GM21529 (cell line): ENCODE results near the gene GRAPL.
"Not testable (repeated sequence)": the region's sequence is repeated elsewhere in the genome, so short reads cannot be mapped to it uniquely, and the experiment has no call there.

Source experiments
- ATAC-seq: cut with Tn5 transposase; IDR thresholded peaks from one replicate; pipeline ENCODE4 v1.9.1; 2021; ENCODE audit not compliant: unreplicated experiment

GRAPL gene

GRCh38 chr17:19127148-19127980 is at the start of gene GRAPL:
Gene GRAPL (plus strand): TSS chr17:19127589. CDS start chr17:19127620, 31 bp downstream.
- ATAC-seq: peak; percentile 36

DNA sequence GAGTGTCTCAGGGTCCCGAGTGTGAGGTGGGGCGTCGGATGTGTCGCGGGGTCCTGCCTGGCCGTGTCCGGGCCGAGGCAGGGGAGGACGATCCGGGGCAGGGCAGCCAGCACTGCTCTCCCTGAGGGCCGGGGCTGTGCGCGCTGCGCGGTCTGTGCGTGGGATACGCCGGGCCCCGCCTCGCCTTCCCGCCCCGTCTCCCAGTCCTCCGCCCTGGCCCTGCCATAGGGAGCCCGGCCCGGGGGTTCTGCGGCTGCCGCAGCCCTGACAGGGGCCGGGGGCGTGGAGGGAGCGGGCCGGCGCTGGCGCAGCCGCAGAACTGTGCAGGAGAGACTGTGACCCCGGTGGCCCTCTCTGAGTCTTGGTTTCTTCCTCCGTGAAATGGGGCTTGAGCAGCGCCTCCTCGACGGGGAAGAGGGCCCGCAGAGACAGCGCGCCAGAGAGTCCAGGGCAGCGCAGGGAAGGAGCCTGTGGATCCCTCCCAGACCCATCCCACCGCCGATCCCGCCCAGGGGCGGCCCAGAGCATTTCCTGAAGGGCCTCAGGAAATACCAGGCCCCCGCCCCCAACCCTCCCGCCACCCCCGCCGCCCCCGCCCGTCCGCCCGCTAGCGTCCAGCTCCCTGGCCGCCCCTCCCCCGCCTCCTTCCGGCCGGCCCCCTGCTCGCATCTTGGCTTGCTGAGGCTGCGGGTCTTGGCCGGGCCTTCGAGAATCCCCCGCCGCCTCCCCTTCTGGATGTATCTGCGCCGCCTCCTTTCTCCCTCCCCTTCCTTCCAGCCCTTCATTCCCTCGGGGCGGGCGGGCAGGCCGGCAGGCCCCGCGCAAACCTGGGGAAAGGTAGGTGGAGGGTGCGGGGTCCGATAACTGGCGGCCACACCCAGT is 38.3 kb upstream of the GRAPL start:
- ATAC-seq: not testable (repeated sequence)

DNA sequence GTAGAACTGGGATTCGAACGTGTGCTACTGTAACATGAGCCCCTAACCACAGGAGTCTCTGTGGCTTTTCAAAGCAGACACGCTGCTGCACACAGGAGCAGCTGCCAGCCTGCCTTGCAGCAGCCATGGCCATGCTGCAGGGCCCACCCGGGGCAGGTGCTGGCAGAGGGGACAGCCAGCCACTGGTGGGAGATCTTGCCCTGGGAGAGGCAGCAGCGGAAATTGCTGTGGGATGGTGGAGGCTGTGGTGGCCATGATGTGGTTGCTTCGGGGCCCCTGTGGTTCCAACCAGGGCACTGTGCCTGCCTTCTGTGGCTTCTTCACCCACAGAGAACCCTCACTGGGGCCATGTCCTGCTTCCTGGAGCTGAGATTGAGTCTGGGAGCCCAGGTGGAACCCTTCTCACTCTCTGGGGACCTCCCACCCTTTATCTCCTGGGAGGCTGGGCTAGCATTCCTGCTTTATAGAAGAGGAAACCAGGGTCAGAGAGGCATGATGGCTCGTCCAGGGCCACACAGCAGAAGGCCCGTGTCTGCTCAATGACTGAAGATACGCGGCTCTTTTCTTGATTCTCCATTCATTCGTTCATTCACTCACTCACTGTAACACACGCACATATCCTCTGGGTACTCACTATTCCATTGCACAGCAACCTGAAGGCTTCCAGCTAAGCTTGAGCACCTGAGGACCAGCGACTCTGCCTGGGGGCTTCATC is 37.2 kb upstream of the GRAPL start:
- peak; percentile 50 for ATAC-seq

DNA sequence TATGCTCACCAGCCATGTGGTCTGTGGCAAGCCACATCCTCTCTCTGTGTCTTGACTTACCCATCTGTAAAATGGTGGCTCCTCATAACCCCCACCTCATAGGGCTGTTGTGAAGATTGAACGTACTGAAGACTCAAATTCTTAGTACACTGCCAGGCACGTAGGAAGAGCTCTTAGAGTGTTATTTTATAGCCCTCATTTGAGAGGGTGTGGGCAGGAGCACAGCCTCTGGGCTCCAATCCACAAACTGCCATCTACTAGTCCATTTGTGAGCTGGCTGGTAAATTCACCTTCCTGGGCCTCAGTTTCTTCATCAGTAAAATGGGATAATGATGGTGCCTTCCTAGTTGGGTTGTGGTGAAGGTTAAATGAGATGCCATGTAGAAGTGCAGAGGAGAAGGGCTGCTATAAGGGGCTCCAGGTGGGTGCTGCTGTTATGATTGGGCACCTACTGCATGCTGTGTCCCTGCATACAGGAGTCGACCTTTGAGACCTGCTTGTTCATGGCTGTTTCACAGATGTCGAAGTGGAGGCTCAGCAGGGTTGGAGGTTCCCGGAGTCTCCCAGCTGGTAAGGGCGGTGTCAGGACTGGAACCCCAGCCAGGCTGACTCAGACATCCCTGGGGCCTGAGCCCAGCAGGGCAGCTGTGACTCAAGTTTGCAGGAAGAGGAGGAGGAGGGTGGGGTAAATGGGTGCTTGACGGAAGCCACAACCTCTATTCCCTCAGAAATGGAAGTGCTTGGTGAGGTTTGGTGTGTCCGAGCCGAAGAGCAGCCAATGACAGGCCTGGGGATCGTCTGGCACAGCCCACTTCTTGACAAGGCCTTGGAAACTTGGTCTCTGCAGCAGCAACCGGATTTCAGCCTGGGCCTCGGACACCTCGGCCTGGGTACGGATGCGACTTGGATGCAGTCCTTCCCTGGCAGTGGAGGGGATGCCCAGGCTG is 34.4 kb upstream of the GRAPL start:
- ATAC-seq: not testable (repeated sequence)

DNA sequence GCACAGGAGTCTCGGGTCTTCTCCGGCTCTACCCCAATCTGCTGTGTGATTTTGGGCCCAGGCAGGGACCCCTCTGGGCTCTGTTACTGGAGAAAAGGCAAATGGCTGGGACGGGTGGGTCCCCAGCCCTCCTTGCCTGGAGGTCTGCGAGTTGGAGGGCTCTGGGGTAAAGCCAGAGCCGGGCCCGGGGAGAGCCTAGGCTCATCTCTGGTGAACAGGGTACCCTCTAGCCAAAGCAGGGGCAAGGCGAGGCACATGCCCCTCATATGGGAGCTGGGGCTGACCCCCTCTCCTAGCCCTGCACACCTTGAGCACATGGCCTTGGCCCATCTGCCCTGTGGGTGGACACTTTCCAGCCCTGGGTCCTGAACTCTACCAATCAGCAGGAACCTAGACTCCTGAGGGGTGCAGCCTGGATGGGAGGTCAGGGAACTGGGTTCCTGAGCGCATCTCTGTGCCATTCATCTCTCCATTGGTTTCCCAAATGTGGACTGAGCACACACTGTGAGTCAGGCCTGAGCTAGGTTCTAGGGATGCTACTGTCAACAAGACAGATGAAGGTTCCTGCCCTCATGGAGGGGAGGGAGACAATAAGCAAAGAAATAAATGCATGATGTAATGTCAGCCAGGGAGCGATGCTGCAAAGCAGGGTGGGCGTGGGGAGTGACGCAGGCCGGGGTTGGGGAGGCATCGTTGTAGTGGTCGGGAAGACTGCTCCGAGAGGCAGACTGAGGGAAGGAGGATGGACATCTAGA is 33.5 kb upstream of the GRAPL start:
- not testable (repeated sequence) for ATAC-seq

GRCh38 chr17:19108517-19108916 is 18.9 kb upstream of the GRAPL start:
- ATAC-seq: not testable (repeated sequence)

DNA sequence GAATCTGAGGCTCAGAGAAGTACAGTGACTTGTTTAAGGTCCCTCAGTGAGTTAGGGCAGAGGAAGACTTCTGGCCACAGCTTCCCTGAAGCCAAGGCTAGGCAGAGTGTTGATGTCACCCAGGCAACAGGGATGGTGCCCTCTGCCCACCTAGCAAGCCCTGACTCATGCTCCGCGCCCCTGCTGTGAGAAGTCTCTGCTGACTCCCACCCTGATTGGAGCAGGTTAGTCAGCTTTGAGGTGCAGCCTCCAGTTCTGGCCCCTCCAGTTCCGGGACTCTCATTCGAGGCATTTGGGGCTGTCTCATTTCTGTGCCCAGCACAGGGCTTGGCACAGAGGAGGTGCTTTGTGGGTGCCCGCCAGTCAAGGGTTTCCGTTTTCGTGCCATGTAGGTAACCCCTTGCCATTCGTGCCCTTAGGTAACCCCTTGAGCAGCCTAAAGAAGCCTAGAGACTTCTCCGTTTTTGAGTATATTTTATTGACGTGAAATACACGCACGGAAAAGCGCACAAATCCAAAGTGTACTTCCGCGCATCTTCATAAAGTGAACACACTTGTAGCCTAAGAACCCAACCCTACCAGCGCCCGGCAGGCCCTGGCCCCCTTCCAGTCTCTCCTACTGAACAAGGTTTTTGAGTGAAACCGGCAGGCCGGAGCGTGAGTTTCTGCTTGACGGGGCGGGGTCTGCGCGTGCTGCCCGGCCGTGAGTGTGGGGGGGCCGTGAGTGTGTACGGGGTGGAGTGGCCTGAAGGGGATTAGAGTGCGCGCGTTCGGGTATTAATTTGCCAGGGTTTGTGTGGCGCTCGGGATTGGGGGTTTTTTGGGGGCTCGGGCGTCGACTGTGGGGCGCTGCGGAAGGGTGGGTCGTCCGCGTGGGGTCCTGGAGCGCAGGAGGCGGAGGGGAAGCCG is 16.9 kb upstream of the GRAPL start:
- peak; percentile 30 for ATAC-seq

DNA sequence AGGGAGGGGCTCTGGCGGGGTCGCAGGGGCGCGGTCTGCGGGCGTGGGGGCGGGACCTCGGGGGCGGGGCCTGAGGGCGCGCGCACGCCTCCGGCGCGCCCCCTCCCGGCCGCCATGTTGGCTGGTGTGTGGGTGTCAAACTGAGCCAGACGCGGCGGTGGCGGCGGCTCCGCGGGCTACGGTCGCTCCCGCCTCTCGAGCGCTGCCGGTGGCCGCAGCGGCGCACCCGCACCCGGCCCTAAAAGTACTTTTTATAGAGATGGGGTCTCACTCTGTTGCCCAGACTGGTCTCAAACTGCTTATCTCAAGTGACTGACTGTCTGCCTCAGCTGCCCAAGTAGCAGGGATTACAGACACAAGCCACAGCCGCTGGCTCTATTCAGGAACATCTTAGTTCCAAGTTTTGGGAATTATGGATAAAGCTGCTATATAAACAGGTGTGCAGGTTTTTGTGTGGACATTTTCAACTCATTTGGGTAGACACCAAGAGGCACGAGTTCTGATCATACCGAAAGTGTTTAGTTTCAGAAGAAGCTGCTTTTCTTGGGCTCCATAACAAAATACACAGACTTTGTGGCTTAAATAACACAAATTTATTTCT is 16.2 kb upstream of the GRAPL start:
- peak; percentile 77 for ATAC-seq

DNA sequence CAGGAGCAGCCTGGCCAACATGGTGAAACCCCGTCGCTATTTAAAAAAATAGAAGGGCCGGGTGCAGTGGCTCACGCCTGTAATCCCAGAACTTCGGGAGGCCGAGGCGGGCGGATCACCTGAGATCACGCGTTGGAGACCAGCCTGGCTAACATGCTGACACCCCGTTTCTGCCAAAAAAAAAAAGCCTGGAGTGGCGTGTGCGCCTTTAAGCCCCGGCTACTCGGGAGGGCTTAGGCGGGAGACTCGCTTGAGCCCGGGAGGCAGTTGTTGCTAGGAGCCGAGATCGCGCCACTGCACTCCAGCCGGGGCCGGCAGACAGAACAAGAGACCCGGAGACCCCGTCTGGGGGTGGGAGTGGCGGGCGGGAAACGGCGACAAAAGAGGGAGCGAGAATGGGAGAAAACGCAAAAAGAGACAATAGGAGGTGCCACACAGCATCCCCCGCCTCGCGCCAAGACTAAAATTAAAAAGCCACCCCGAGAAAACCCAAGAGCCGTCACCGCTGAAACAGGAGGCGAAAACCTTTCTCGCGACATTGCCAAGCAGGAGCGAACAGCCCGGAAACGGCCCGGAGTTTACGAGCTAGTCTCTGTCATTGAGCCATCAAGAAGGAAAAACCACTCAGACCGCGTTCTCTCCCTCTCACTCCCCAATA is 15.5 kb upstream of the GRAPL start:
- ATAC-seq: not testable (repeated sequence)

- ATAC-seq: not testable (repeated sequence)
These were observed 14.9 kb upstream of the GRAPL start for GRCh38 chr17:19112459-19112826.

- peak; percentile 64 for ATAC-seq
These were observed 8.7 kb upstream of the GRAPL start for GRCh38 chr17:19118695-19119094.

- not testable (repeated sequence) for ATAC-seq
These were observed 2.1 kb upstream of the GRAPL start for GRCh38 chr17:19125289-19125688.

GRCh38 chr17:19129500-19129899 is 2.1 kb downstream of the GRAPL start:
- ATAC-seq: not testable (repeated sequence)

- peak; percentile 27 for ATAC-seq
These were observed 3.7 kb downstream of the GRAPL start for GRCh38 chr17:19131108-19131507.

GRCh38 chr17:19131772-19132171 is 4.4 kb downstream of the GRAPL start:
- ATAC-seq: not testable (repeated sequence)

DNA sequence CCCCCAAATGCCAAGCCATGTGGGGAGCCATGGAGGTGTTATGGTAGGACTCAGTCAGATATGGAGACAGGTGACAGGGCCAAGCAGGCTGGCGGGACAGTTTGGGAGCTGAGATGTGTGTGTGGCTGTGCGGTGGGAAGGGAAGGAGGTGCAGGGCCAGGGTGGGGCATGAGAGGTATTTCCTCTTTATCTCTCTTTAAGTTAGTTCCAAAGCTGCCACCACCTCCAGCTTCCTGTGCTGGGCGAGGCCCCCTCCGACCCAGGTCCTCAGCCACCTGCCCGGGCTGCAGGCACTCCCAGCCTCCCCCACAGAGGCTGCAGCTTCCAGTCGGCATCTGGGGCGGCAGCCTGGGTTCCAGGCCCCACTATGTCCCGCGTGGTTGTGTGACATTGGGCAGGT is 6.4 kb downstream of the GRAPL start:
- not testable (repeated sequence) for ATAC-seq

- ATAC-seq: not testable (repeated sequence)
These were observed 8.0 kb downstream of the GRAPL start for GRCh38 chr17:19135391-19135790.
